CD14-positive monocyte (primary cell): Measurements from ENCODE around the gene SHROOM2. TPM values are rescaled to one million over a fixed set of nuclear protein-coding genes. Genes with fewer than 3 reads are reported as not detected.

Experiments used
- DNase-seq, 3 donors: peaks; one replicate each; pipeline ENCODE4 v3.0.0-alpha.2; 2011 to 2022
- H2AFZ ChIP-seq: 2 replicates; pipeline ENCODE4 v1.6.0; 2012; ENCODE audit warnings: mild to moderate bottlenecking, low read depth, low read length, inconsistent platforms; ENCODE audit not compliant: insufficient read depth, poor library complexity, severe bottlenecking
- H3K27ac ChIP-seq, 2 donors: 1 replicate in 1 of 2; 2 replicates in 1 of 2; pipeline ENCODE4 v1.5.1; 2012 to 2013; ENCODE audit warnings: low read length in 2 of 2, control low read depth in 1 of 2, inconsistent platforms in 1 of 2, low read depth in 1 of 2, mild to moderate bottlenecking in 1 of 2
- H3K27me3 ChIP-seq, 2 donors: one replicate each; pipeline versions ENCODE4 v1.6.0 to v1.6.1; 2011 to 2013; ENCODE audit warnings: low read length in 2 of 2; ENCODE audit not compliant: control insufficient read depth in 2 of 2, insufficient read depth in 2 of 2
- H3K36me3 ChIP-seq, 2 donors: replicated peaks in 1 of 2; 1 replicate in 1 of 2; 2 replicates in 1 of 2; pipeline versions ENCODE4 v1.5.1 to v1.6.1; 2012 to 2013; ENCODE audit warnings: low read length in 2 of 2, control low read depth in 1 of 2, inconsistent platforms in 1 of 2, mild to moderate bottlenecking in 1 of 2; ENCODE audit not compliant: insufficient read depth in 2 of 2, control insufficient read depth in 1 of 2
- H3K4me1 ChIP-seq, 2 donors: 1 replicate in 1 of 2; 2 replicates in 1 of 2; pipeline versions ENCODE4 v1.5.1 to v1.6.1; 2012 to 2013; ENCODE audit warnings: low read length in 2 of 2, control low read depth in 1 of 2, inconsistent platforms in 1 of 2, mild to moderate bottlenecking in 1 of 2, moderate library complexity in 1 of 2; ENCODE audit not compliant: insufficient read depth in 2 of 2, control insufficient read depth in 1 of 2
- H3K4me2 ChIP-seq: replicated peaks from 2 replicates; pipeline ENCODE3; 2012; ENCODE audit warnings: low read length, moderate library complexity, mild to moderate bottlenecking; ENCODE audit not compliant: poor library complexity, severe bottlenecking; ENCODE audit errors: extremely low read depth
- H3K4me3 ChIP-seq, 3 experiments: fragments of 200-600 bp in 1 of 3; sonication (generic) in 1 of 3; replicated peaks in 1 of 3; 1 replicate in 2 of 3; 2 replicates in 1 of 3; pipeline ENCODE4 v1.5.1; 2011 to 2013; ENCODE audit warnings: low read length in 3 of 3, mild to moderate bottlenecking in 3 of 3, control low read depth in 2 of 3, low read depth in 2 of 3, inconsistent platforms in 1 of 3, moderate library complexity in 1 of 3
- H3K79me2 ChIP-seq: 2 replicates; pipeline ENCODE4 v1.6.0; 2012; ENCODE audit warnings: mild to moderate bottlenecking, control low read depth, inconsistent platforms, low read length, moderate library complexity; ENCODE audit not compliant: insufficient read depth
- H3K9ac ChIP-seq: 2 replicates; pipeline ENCODE4 v1.6.0; 2017; ENCODE audit warnings: low read length, mild to moderate bottlenecking; ENCODE audit not compliant: insufficient read depth, poor library complexity, severe bottlenecking
- H3K9me3 ChIP-seq, 2 donors: replicated peaks in 1 of 2; 1 replicate in 1 of 2; 2 replicates in 1 of 2; pipeline versions ENCODE4 v1.5.1 to v1.6.1; 2012 to 2013; ENCODE audit warnings: low read length in 2 of 2, control low read depth in 1 of 2; ENCODE audit not compliant: control insufficient read depth in 1 of 2, insufficient read depth in 1 of 2
- H4K20me1 ChIP-seq: 2 replicates; pipeline ENCODE4 v1.6.0; 2012; ENCODE audit warnings: mild to moderate bottlenecking, low read length, control low read depth, moderate library complexity; ENCODE audit not compliant: insufficient read depth
- H3K27ac Mint-ChIP-seq, 7 donors: one replicate each; pipeline ENCODE4 v1.8.0; 2020; ENCODE audit warnings: mild to moderate bottlenecking in 7 of 7, mixed read lengths in 7 of 7, moderate library complexity in 6 of 7, inconsistent platforms in 2 of 7
- H3K27me3 Mint-ChIP-seq, 3 donors: one replicate each; pipeline ENCODE4 v1.8.0; 2021 to 2022; ENCODE audit warnings: low read depth in 3 of 3, mild to moderate bottlenecking in 3 of 3, mixed read lengths in 3 of 3, moderate library complexity in 3 of 3, inconsistent platforms in 1 of 3
- H3K36me3 Mint-ChIP-seq, 2 donors: one replicate each; pipeline ENCODE4 v1.8.0; 2020; ENCODE audit warnings: mixed read lengths in 2 of 2, inconsistent platforms in 1 of 2, mild to moderate bottlenecking in 1 of 2
- H3K4me1 Mint-ChIP-seq: one replicate; pipeline ENCODE4 v1.8.0; 2020; ENCODE audit warnings: mild to moderate bottlenecking, mixed read lengths
- H3K4me3 Mint-ChIP-seq, 2 donors: one replicate each; pipeline ENCODE4 v1.8.0; 2020; ENCODE audit warnings: mild to moderate bottlenecking in 2 of 2, mixed read lengths in 2 of 2, moderate library complexity in 1 of 2
- H3K9me3 Mint-ChIP-seq, 7 donors: one replicate each; pipeline ENCODE4 v1.8.0; 2020 to 2022; ENCODE audit warnings: mixed read lengths in 7 of 7, mild to moderate bottlenecking in 6 of 7, moderate library complexity in 6 of 7, inconsistent platforms in 2 of 7
- WGBS: methylation state at CpG from one replicate; pipeline ENCODE4 v1.1.5; 2013; ENCODE audit warnings: missing lambda C conversion rate; ENCODE audit not compliant: insufficient coverage; 5-methylcytosine and 5-hydroxymethylcytosine counted together
- intact Hi-C, 2 donors: fragments of 100-400 bp; cut with micrococcal nuclease; formaldehyde crosslinking; loops; one replicate each; pipeline versions ENCODE4 v1.15.0 to v1.15.1; 2023
- polyA plus RNA-seq, 3 donors: library from polyadenylated mRNA; depleted of rRNA in 1 of 3; unstranded in 2 of 3; stranded (reverse) in 1 of 3; fragments of 300-500 nt in 2 of 3; fragments of >200 nt in 1 of 3; fragmentation: Illumina TruSeq in 2 of 3; gene quantifications; 1 replicate in 2 of 3; 2 replicates in 1 of 3; pipeline ENCODE4 v1.2.3, GENCODE V29; 2012 to 2021
- TF ChIP-seq, protein P1 (sequence below): fragments of 200-600 bp; IDR thresholded peaks from one replicate; pipeline ENCODE4 v1.8.0; 2022; ENCODE audit warnings: antibody characterized with exemption, mild to moderate bottlenecking

SHROOM2 gene
- polyA plus RNA-seq, 3 donors: not detected

DNA sequence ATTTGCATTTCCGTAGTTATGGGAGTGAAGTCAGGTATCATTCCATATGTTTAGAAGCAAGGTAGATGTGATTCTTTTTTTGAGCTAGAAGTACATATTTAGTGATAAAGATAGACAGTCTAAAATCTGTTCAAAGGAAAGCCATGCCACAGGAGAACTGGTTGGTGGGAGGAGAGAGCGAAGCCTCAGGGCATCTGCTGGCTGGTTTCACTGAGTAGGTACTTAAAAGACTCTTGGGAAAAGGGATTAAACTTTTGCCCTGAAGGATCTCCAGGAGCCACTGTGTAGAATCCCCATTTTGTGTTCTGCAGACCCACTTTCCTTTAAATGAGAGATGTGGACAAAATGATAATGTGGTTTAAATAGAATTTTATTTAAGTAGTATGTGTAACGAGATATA, 89.6 kb downstream of the SHROOM2 start:
- WGBS: no CpG with 5 or more reads among the region's 3 CpGs
- H3K27me3 ChIP-seq: no peaks in the 10 kb centered on the region
- H3K4me2 ChIP-seq: no peak overlapping the region
- no peaks in the 10 kb centered on the region for H3K36me3 Mint-ChIP-seq
- TF ChIP-seq, protein P1, sequence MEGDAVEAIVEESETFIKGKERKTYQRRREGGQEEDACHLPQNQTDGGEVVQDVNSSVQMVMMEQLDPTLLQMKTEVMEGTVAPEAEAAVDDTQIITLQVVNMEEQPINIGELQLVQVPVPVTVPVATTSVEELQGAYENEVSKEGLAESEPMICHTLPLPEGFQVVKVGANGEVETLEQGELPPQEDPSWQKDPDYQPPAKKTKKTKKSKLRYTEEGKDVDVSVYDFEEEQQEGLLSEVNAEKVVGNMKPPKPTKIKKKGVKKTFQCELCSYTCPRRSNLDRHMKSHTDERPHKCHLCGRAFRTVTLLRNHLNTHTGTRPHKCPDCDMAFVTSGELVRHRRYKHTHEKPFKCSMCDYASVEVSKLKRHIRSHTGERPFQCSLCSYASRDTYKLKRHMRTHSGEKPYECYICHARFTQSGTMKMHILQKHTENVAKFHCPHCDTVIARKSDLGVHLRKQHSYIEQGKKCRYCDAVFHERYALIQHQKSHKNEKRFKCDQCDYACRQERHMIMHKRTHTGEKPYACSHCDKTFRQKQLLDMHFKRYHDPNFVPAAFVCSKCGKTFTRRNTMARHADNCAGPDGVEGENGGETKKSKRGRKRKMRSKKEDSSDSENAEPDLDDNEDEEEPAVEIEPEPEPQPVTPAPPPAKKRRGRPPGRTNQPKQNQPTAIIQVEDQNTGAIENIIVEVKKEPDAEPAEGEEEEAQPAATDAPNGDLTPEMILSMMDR: no peak
- H4K20me1 ChIP-seq: no peaks in the 10 kb centered on the region
- H3K9me3 ChIP-seq: no peaks in the 10 kb centered on the region
- H3K4me1 Mint-ChIP-seq: peaks cover 2% of the 10 kb centered on the region
- H3K9me3 Mint-ChIP-seq: peaks cover 0 to 4% (median 2%) of the 10 kb centered on the region in 7 donors
- H3K4me3 ChIP-seq: no peak overlapping the region
- intact Hi-C loops: loop anchor here (2.0 to 10.0 kb wide), 2 partner anchors 119 to 243 kb away; no protein-coding TSS in a partner anchor
- DNase-seq: no peak
- no peak overlapping the region for H3K27ac ChIP-seq
- H3K4me3 Mint-ChIP-seq: no peak overlapping the region
- H3K36me3 ChIP-seq: no peaks in the 10 kb centered on the region
- H2AFZ ChIP-seq: no peak overlapping the region
- H3K27me3 Mint-ChIP-seq: peaks cover 8 to 19% (median 12%) of the 10 kb centered on the region in 3 donors
- H3K27ac Mint-ChIP-seq: no peak overlapping the region
- no peaks in the 10 kb centered on the region for H3K4me1 ChIP-seq
- no peak overlapping the region for H3K9ac ChIP-seq
- H3K79me2 ChIP-seq: no peaks in the 10 kb centered on the region

DNA sequence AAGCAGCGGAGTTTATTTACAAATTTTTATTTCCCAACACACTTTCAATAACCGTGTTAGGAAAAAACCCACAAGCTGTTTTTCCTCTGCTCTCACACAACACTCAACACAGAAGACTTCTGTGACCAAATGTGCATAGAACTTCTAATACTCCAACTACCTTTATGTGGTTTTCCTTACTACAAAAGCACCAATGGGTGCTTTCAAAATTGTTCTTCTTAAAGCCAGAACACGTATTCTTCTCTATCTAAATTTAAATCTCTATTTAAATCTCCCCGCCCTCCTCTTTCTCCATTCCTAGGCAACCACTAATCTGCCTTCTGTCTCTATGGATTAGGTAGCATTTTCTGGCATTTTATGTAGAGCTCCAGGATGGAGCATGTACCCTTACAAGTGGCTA, 90.0 kb downstream of the SHROOM2 start:
- H3K36me3 ChIP-seq: no peaks in the 10 kb centered on the region
- no peaks in the 10 kb centered on the region for H3K9me3 ChIP-seq
- no peak for DNase-seq
- Mint-ChIP-seq H3K27me3 (peaks cover 10 to 17% (median 12%) of the 10 kb centered on the region in 3 donors), H3K4me1 (peaks cover 2% of the 10 kb centered on the region), H3K27ac (no peak overlapping the region), H3K9me3 (peaks cover 0 to 4% (median 2%) of the 10 kb centered on the region in 7 donors), H3K4me3 (no peak overlapping the region), H3K36me3 (no peaks in the 10 kb centered on the region)
- no peak overlapping the region for H2AFZ ChIP-seq
- no CpG with 5 or more reads among the region's 4 CpGs for WGBS
- H4K20me1 ChIP-seq: no peaks in the 10 kb centered on the region
- H3K4me2 ChIP-seq: no peak overlapping the region
- H3K4me3 ChIP-seq: no peak overlapping the region
- no peak overlapping the region for H3K9ac ChIP-seq
- H3K27me3 ChIP-seq: no peaks in the 10 kb centered on the region
- TF ChIP-seq, protein P1: no peak
- no peak overlapping the region for H3K27ac ChIP-seq
- intact Hi-C loops: loop anchor here in 1 of 2 donors (10.0 kb wide), 1 partner anchor 119 kb away; no protein-coding TSS in a partner anchor
- H3K79me2 ChIP-seq: no peaks in the 10 kb centered on the region
- H3K4me1 ChIP-seq: no peaks in the 10 kb centered on the region
